OCI-LY7 (cell line): ENCODE results near the gene FEN1. TPM values are rescaled to one million over a fixed set of nuclear protein-coding genes. Genes with fewer than 3 reads are reported as not detected.

Source experiments
- BruUV-seq: library from RNA; stranded (reverse); fragments of 400-500 nt; replicated peaks from 2 replicates; lab custom pipeline; 2021; lab: Mats Ljungman, UMichigan
- CTCF ChIA-PET: fragments of 300-600 bp; sonication (Branson Sonifier 250); formaldehyde crosslinking; loops from one replicate; lab custom pipeline; 2022; ENCODE audit warnings: antibody characterized with exemption; ENCODE audit not compliant: unreplicated experiment; lab: Charles Lee
- POLR2A ChIA-PET: fragments of 300-600 bp; sonication (Branson Sonifier 250); formaldehyde crosslinking; loops from one replicate; lab custom pipeline; 2022; ENCODE audit warnings: antibody characterized with exemption; lab: Charles Lee
- DNase-seq: peaks from one replicate; pipeline ENCODE4 v3.0.0-alpha.2; 2015; ENCODE audit warnings: low spot score
- H2AFZ ChIP-seq: fragments of 200-600 bp; sonication (generic), shearing (Covaris generic); 2 replicates; pipeline ENCODE4 v1.6.1; 2014; ENCODE audit warnings: mild to moderate bottlenecking, antibody characterized with exemption, low read length, moderate library complexity
- H3K27ac ChIP-seq: fragments of 200-600 bp; sonication (generic); 2 replicates; pipeline ENCODE4 v1.5.1; 2014; ENCODE audit warnings: mixed run types, low read depth, mild to moderate bottlenecking, moderate library complexity, low read length, inconsistent platforms; ENCODE audit not compliant: poor library complexity, severe bottlenecking
- H3K36me3 ChIP-seq: fragments of 200-600 bp; sonication (generic); 2 replicates; pipeline ENCODE4 v1.6.1; 2014; ENCODE audit warnings: mild to moderate bottlenecking, antibody characterized with exemption, low read length, moderate library complexity, mixed read lengths; ENCODE audit not compliant: insufficient read depth
- H3K4me1 ChIP-seq: fragments of 200-600 bp; sonication (generic); 2 replicates; pipeline ENCODE4 v1.5.1; 2014; ENCODE audit warnings: mild to moderate bottlenecking, low read length; ENCODE audit not compliant: insufficient read depth, poor library complexity, severe bottlenecking
- H3K4me2 ChIP-seq: fragments of 200-600 bp; sonication (generic); 2 replicates; pipeline ENCODE4 v1.6.1; 2014; ENCODE audit warnings: mild to moderate bottlenecking, low read length
- H3K4me3 ChIP-seq: fragments of 200-600 bp; sonication (generic); 2 replicates; pipeline ENCODE4 v1.5.1; 2014; ENCODE audit warnings: mild to moderate bottlenecking, low read depth, low read length; ENCODE audit not compliant: poor library complexity, severe bottlenecking
- H3K79me2 ChIP-seq: fragments of 200-600 bp; sonication (generic); 2 replicates; pipeline ENCODE4 v1.6.1; 2016; ENCODE audit warnings: low read depth, mild to moderate bottlenecking, low read length, moderate library complexity, mixed read lengths; ENCODE audit not compliant: insufficient read depth
- H3K9me2 ChIP-seq: fragments of 200-600 bp; sonication (generic); 2 replicates; pipeline ENCODE4 v1.6.1; 2016; ENCODE audit warnings: mild to moderate bottlenecking, low read length, mixed read lengths; ENCODE audit not compliant: insufficient read depth
- H3K9me3 ChIP-seq: fragments of 200-600 bp; sonication (generic); 2 replicates; pipeline ENCODE4 v1.6.1; 2014; ENCODE audit warnings: mild to moderate bottlenecking, mixed run types, low read length, mixed read lengths
- H4K20me1 ChIP-seq: fragments of 200-600 bp; sonication (generic); 2 replicates; pipeline ENCODE4 v1.6.1; 2014; ENCODE audit warnings: mild to moderate bottlenecking, antibody characterized with exemption, low read length, moderate library complexity, mixed read lengths; ENCODE audit not compliant: insufficient read depth
- EZH2phosphoT487 ChIP-seq: fragments of 200-600 bp; sonication (generic); IDR thresholded peaks from 2 replicates; pipeline ENCODE4 v1.6.1; 2018; ENCODE audit warnings: low read depth, borderline replicate concordance, mild to moderate bottlenecking, mixed run types, antibody characterized with exemption, low read length, moderate library complexity, mixed read lengths
- intact Hi-C: fragments of 100-400 bp; cut with micrococcal nuclease; formaldehyde crosslinking; loops from one replicate; pipeline ENCODE4 v1.10.0; 2022; ENCODE audit not compliant: unreplicated experiment
- total RNA-seq, 2 experiments: library from RNA; depleted of rRNA in 1 of 2; stranded (reverse); fragments of >200 nt in 1 of 2; shearing (Covaris generic) in 1 of 2; gene quantifications; 2 replicates each; pipeline ENCODE4 v1.2.3, GENCODE V29; 2014 to 2022
- TF ChIP-seq, protein P1 (sequence below): fragments of 200-600 bp; sonication (generic); conservative IDR thresholded peaks from 2 replicates; pipeline ENCODE4 v1.5.1; 2014; ENCODE audit warnings: mild to moderate bottlenecking, antibody characterized with exemption, low read length, moderate library complexity, mixed read lengths

FEN1 gene
- total RNA-seq, 2 experiments from 2014 or later: 123 to 153 TPM

DNA sequence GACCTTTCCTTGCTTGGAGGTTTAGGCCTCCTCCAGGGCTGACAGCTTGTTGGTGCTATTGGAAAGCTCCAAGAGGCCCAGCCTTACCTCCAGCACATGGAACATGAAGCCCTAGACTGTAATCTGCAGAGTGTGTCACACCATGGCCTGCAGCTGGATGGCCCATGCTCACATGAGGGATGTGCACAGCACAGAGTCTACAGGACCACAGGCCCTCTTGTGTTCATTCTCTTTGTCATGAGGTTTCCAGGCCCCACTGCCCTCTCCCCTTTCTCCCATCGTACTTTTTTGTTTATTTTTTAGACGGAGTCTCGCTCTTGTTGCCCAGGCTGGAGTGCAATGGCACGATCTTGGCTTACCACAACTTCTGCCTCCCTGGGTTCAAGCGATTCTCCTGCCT is 14.1 kb downstream of the FEN1 start:
- intact Hi-C loops: no loop called here
- Histone ChIP-seq H4K20me1 (no peaks in the 10 kb centered on the region), H3K9me2 (no peaks in the 10 kb centered on the region), H3K27ac (no peak overlapping the region), H3K4me3 (no peak overlapping the region), H3K4me2 (no peak overlapping the region), H3K79me2 (no peaks in the 10 kb centered on the region), H3K9me3 (no peaks in the 10 kb centered on the region), H3K36me3 (0 out of 2 replicates have a peak, but pooled peaks cover 6% of the 10 kb centered on the region), H2AFZ (no peak overlapping the region), H3K4me1 (no peaks in the 10 kb centered on the region)
- DNase-seq: no peak
- no TSS peak for BruUV-seq
- ChIA-PET POLR2A (no interaction called here), CTCF (no interaction called here)
- TF ChIP-seq EZH2phosphoT487: no peak
- TF ChIP-seq, protein P1, sequence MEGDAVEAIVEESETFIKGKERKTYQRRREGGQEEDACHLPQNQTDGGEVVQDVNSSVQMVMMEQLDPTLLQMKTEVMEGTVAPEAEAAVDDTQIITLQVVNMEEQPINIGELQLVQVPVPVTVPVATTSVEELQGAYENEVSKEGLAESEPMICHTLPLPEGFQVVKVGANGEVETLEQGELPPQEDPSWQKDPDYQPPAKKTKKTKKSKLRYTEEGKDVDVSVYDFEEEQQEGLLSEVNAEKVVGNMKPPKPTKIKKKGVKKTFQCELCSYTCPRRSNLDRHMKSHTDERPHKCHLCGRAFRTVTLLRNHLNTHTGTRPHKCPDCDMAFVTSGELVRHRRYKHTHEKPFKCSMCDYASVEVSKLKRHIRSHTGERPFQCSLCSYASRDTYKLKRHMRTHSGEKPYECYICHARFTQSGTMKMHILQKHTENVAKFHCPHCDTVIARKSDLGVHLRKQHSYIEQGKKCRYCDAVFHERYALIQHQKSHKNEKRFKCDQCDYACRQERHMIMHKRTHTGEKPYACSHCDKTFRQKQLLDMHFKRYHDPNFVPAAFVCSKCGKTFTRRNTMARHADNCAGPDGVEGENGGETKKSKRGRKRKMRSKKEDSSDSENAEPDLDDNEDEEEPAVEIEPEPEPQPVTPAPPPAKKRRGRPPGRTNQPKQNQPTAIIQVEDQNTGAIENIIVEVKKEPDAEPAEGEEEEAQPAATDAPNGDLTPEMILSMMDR: no peak

DNA sequence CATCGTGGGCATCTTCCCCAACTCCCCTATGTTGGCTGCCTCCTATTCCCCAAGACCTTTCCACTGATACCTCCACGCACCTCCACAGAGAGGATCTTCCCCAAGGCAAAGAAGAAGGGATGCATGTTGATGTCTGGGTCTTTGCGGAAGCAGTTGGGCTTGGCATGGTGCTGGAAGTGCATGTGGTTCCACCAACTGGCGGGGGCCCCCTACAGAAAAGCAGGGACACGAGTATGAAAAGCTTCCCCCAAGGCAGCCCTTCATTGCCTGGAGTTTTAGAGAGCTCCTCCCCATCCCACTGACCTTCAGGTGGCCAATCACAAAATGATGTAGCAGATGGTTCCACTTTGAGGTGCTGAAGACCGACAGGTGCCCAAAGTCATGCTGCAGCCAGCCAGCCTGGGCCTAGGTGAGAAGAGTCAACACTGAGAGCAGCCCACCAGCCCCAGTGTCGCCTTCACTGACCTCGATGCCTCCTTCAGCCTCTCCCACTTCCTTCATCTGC is 18.0 kb downstream of the FEN1 start:
- Histone ChIP-seq H3K4me2 (no peak overlapping the region), H2AFZ (no peak overlapping the region), H3K27ac (no peak overlapping the region), H3K9me3 (no peaks in the 10 kb centered on the region), H3K4me1 (no peaks in the 10 kb centered on the region), H3K79me2 (no peaks in the 10 kb centered on the region), H3K4me3 (no peak overlapping the region), H3K36me3 (no peaks in the 10 kb centered on the region), H3K9me2 (no peaks in the 10 kb centered on the region), H4K20me1 (no peaks in the 10 kb centered on the region)
- BruUV-seq: no TSS peak
- intact Hi-C loops: no loop called here
- DNase-seq: no peak
- ChIA-PET CTCF (no interaction called here), POLR2A (interaction anchor here (0.6 kb wide), 1 partner anchor 60 kb away, joined by 3 read pairs; no protein-coding TSS in a partner anchor)
- no peak for TF ChIP-seq EZH2phosphoT487
- TF ChIP-seq, protein P1: no peak

DNA sequence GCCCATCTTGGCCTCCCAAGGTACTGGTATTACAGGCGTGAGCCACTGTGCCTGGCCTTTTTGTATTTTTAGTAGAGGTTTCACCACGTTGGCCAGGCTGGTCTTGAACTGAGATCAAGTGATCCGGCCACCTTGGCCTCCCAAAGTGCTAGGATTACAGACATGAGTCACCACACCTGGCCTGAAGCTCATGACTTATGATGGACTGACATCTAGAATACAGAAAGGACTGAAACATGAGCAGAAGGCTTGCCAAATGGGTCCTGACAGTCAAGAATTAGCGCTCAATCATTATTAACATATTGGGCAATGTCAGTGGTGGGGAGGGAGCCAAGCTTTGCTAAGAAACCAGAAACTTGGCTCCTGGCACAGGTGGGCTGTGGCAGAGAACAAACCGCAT is 19.1 kb downstream of the FEN1 start:
- no peaks in the 10 kb centered on the region for H4K20me1 ChIP-seq
- POLR2A ChIA-PET: no interaction called here
- intact Hi-C loops: no loop called here
- TF ChIP-seq, protein P1: no peak
- no peak overlapping the region for H3K4me3 ChIP-seq
- H3K9me3 ChIP-seq: no peaks in the 10 kb centered on the region
- no peaks in the 10 kb centered on the region for H3K36me3 ChIP-seq
- no peaks in the 10 kb centered on the region for H3K9me2 ChIP-seq
- H3K4me2 ChIP-seq: no peak overlapping the region
- no peak for DNase-seq
- no peaks in the 10 kb centered on the region for H3K79me2 ChIP-seq
- CTCF ChIA-PET: no interaction called here
- H3K4me1 ChIP-seq: no peaks in the 10 kb centered on the region
- no TSS peak for BruUV-seq
- no peak overlapping the region for H3K27ac ChIP-seq
- H2AFZ ChIP-seq: no peak overlapping the region
